B cell (primary cell): ENCODE results near the gene ADGRD1. TPM values are rescaled to one million over a fixed set of nuclear protein-coding genes. Genes with fewer than 3 reads are reported as not detected.

ENCODE experiments used
- ATAC-seq: fragments of 200-7000 bp; cut with Tn5 transposase; one replicate; pipeline ENCODE4 v1.10.0; 2021; ENCODE audit warnings: low read depth, mild to moderate bottlenecking, moderate number of reproducible peaks, moderate library complexity
- CTCF ChIA-PET: fragments of 350-600 bp; sonication (Branson Sonifier 250); formaldehyde crosslinking; loops from one replicate; lab custom pipeline; 2021; ENCODE audit warnings: antibody characterized with exemption, inconsistent platforms; lab: Charles Lee
- POLR2A ChIA-PET: fragments of 350-600 bp; sonication (Branson Sonifier 250); formaldehyde crosslinking; loops from one replicate; lab custom pipeline; 2021; ENCODE audit warnings: antibody characterized with exemption; lab: Charles Lee
- DNase-seq: peaks from one replicate; pipeline ENCODE4 v3.0.0; 2013
- H2AFZ ChIP-seq: 2 replicates; pipeline ENCODE4 v1.6.1; 2012; ENCODE audit warnings: mild to moderate bottlenecking, low read depth, low read length; ENCODE audit not compliant: insufficient read depth, poor library complexity, severe bottlenecking
- H3K27ac ChIP-seq, 2 donors: 1 replicate in 1 of 2; 2 replicates in 1 of 2; pipeline ENCODE4 v1.5.1; 2012 to 2013; ENCODE audit warnings: low read length in 2 of 2, mild to moderate bottlenecking in 2 of 2, moderate library complexity in 1 of 2
- H3K27me3 ChIP-seq, 4 experiments: fragments of 200-600 bp in 1 of 4; sonication (generic) in 1 of 4; replicated peaks in 1 of 4; 1 replicate in 2 of 4; 2 replicates in 2 of 4; pipeline versions ENCODE4 v1.6.1 to v1.7.0; 2013 to 2016; ENCODE audit warnings: low read length in 3 of 4, mild to moderate bottlenecking in 2 of 4, mixed read lengths in 1 of 4, moderate library complexity in 1 of 4; ENCODE audit not compliant: insufficient read depth in 4 of 4, control insufficient read depth in 3 of 4; ENCODE audit errors: control extremely low read depth in 1 of 4
- H3K36me3 ChIP-seq, 2 experiments: replicated peaks in 1 of 2; 1 replicate in 1 of 2; 2 replicates in 1 of 2; pipeline versions ENCODE4 v1.6.1 to v1.7.1; 2013; ENCODE audit warnings: low read length in 1 of 2; ENCODE audit not compliant: insufficient read depth in 2 of 2, control insufficient read depth in 1 of 2; ENCODE audit errors: control extremely low read depth in 1 of 2, extremely low read depth in 1 of 2
- H3K4me1 ChIP-seq, 2 donors: fragments of 200-600 bp in 1 of 2; sonication (generic) in 1 of 2; 1 replicate in 1 of 2; 2 replicates in 1 of 2; pipeline versions ENCODE4 v1.5.1 to v1.6.1; 2013 to 2017; ENCODE audit warnings: low read length in 2 of 2; ENCODE audit not compliant: control insufficient read depth in 2 of 2, insufficient read depth in 2 of 2
- H3K4me2 ChIP-seq: replicated peaks from 2 replicates; pipeline ENCODE3; 2012; ENCODE audit warnings: mild to moderate bottlenecking, low read depth, low read length; ENCODE audit not compliant: poor library complexity, severe bottlenecking
- H3K4me3 ChIP-seq, 5 experiments: fragments of 200-600 bp in 1 of 5; sonication (generic) in 1 of 5; 1 replicate in 3 of 5; 2 replicates in 2 of 5; pipeline versions ENCODE4 v1.5.1 to v1.7.0; 2011 to 2016; ENCODE audit warnings: low read length in 4 of 5, mild to moderate bottlenecking in 4 of 5, low read depth in 2 of 5, control low read depth in 1 of 5, moderate library complexity in 1 of 5; ENCODE audit not compliant: insufficient read depth in 1 of 5; ENCODE audit errors: control extremely low read depth in 1 of 5, extremely low read depth in 1 of 5
- H3K79me2 ChIP-seq: fragments of 200-600 bp; sonication (generic); one replicate; pipeline ENCODE4 v1.6.0; 2016; ENCODE audit warnings: low read length; ENCODE audit not compliant: control insufficient read depth, insufficient read depth
- H3K9ac ChIP-seq: fragments of 200-600 bp; sonication (generic); 2 replicates; pipeline ENCODE4 v1.6.1; 2017; ENCODE audit warnings: mild to moderate bottlenecking, low read length, moderate library complexity
- H3K9me3 ChIP-seq, 3 donors: one replicate each; pipeline versions ENCODE4 v1.6.1 to v1.7.1; 2013; ENCODE audit warnings: low read length in 2 of 3; ENCODE audit not compliant: control insufficient read depth in 2 of 3, insufficient read depth in 1 of 3; ENCODE audit errors: control extremely low read depth in 1 of 3
- H4K20me1 ChIP-seq: 2 replicates; pipeline ENCODE4 v1.6.0; 2012; ENCODE audit warnings: mild to moderate bottlenecking, low read length; ENCODE audit not compliant: insufficient read depth, control insufficient read depth, poor library complexity, severe bottlenecking
- H3K27ac Mint-ChIP-seq: one replicate; pipeline ENCODE4 v1.8.0; 2021; ENCODE audit warnings: mixed read lengths
- H3K27me3 Mint-ChIP-seq: one replicate; pipeline ENCODE4 v1.8.0; 2021; ENCODE audit warnings: mixed read lengths
- H3K4me1 Mint-ChIP-seq: one replicate; pipeline ENCODE4 v1.8.0; 2021; ENCODE audit warnings: mixed read lengths
- H3K4me3 Mint-ChIP-seq: one replicate; pipeline ENCODE4 v1.8.0; 2021; ENCODE audit warnings: mixed read lengths
- H3K9me3 Mint-ChIP-seq: one replicate; pipeline ENCODE4 v1.8.0; 2022; ENCODE audit warnings: mixed read lengths; ENCODE audit not compliant: insufficient read depth
- EZH2 ChIP-seq: IDR thresholded peaks from 2 replicates; pipeline ENCODE4 v1.6.1; 2012; ENCODE audit warnings: borderline replicate concordance, low read depth, mild to moderate bottlenecking, moderate library complexity, low read length; ENCODE audit not compliant: insufficient read depth, poor library complexity, severe bottlenecking
- WGBS: methylation state at CpG from one replicate; pipeline ENCODE4 v1.1.5; 2013; ENCODE audit warnings: missing lambda C conversion rate; ENCODE audit not compliant: insufficient coverage; 5-methylcytosine and 5-hydroxymethylcytosine counted together
- intact Hi-C: fragments of 100-400 bp; cut with micrococcal nuclease; formaldehyde crosslinking; loops from one replicate; pipeline ENCODE4 v1.10.0; 2022
- polyA plus RNA-seq: library from polyadenylated mRNA; depleted of rRNA; stranded (reverse); fragments of >200 nt; gene quantifications from 2 replicates; pipeline ENCODE4 v1.2.3, GENCODE V29; 2012
- total RNA-seq, 2 donors: library from RNA; stranded (reverse); fragments of 120-200 nt in 1 of 2; gene quantifications; 1 replicate in 1 of 2; 2 replicates in 1 of 2; pipeline versions ENCODE4 v1.2.3 to v1.2.4, GENCODE V29; 2013 to 2022
- TF ChIP-seq, protein P1 (sequence below): fragments of 200-600 bp; IDR thresholded peaks from one replicate; pipeline ENCODE4 v1.8.0; 2022; ENCODE audit warnings: antibody characterized with exemption, mild to moderate bottlenecking

ADGRD1 gene
- total and polyA plus RNA-seq, 2 donors (not counting 1 experiment from before 2014, with no cell fraction given) = 1.1 to 2.2 TPM

- peaks cover 0 to 10% (median 0%) of the 10 kb centered on the region in 3 donors for H3K9me3 ChIP-seq
- Mint-ChIP-seq H3K9me3 (no peaks in the 10 kb centered on the region), H3K27me3 (no peaks in the 10 kb centered on the region), H3K4me3 (no peak overlapping the region), H3K27ac (no peak overlapping the region), H3K4me1 (peaks cover 13% of the 10 kb centered on the region)
- ATAC-seq (no peak), DNase-seq (no peak)
- WGBS = 93% methylated on average over 18 of the region's 19 CpGs
- ChIA-PET CTCF (no interaction called here), POLR2A (no interaction called here)
- H2AFZ ChIP-seq = no peak overlapping the region
- peaks cover 0 to 8% (median 0%) of the 10 kb centered on the region in 4 experiments for H3K27me3 ChIP-seq
- no peaks in the 10 kb centered on the region for H3K36me3 ChIP-seq
- H3K79me2 ChIP-seq = no peaks in the 10 kb centered on the region
- no peaks in the 10 kb centered on the region for H4K20me1 ChIP-seq
- no peak overlapping the region for H3K9ac ChIP-seq
- H3K4me2 ChIP-seq = no peak overlapping the region
- H3K27ac ChIP-seq = no peak overlapping the region
- H3K4me3 ChIP-seq = no peak overlapping the region
- peaks cover 19 to 33% of the 10 kb centered on the region in 2 donors for H3K4me1 ChIP-seq
- intact Hi-C loops = no loop called here
- TF ChIP-seq, protein P1, sequence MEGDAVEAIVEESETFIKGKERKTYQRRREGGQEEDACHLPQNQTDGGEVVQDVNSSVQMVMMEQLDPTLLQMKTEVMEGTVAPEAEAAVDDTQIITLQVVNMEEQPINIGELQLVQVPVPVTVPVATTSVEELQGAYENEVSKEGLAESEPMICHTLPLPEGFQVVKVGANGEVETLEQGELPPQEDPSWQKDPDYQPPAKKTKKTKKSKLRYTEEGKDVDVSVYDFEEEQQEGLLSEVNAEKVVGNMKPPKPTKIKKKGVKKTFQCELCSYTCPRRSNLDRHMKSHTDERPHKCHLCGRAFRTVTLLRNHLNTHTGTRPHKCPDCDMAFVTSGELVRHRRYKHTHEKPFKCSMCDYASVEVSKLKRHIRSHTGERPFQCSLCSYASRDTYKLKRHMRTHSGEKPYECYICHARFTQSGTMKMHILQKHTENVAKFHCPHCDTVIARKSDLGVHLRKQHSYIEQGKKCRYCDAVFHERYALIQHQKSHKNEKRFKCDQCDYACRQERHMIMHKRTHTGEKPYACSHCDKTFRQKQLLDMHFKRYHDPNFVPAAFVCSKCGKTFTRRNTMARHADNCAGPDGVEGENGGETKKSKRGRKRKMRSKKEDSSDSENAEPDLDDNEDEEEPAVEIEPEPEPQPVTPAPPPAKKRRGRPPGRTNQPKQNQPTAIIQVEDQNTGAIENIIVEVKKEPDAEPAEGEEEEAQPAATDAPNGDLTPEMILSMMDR = no peak
- no peak for TF ChIP-seq EZH2
Observed at GRCh38 chr12:131098178-131098981, 144.7 kb downstream of the ADGRD1 start.

DNA sequence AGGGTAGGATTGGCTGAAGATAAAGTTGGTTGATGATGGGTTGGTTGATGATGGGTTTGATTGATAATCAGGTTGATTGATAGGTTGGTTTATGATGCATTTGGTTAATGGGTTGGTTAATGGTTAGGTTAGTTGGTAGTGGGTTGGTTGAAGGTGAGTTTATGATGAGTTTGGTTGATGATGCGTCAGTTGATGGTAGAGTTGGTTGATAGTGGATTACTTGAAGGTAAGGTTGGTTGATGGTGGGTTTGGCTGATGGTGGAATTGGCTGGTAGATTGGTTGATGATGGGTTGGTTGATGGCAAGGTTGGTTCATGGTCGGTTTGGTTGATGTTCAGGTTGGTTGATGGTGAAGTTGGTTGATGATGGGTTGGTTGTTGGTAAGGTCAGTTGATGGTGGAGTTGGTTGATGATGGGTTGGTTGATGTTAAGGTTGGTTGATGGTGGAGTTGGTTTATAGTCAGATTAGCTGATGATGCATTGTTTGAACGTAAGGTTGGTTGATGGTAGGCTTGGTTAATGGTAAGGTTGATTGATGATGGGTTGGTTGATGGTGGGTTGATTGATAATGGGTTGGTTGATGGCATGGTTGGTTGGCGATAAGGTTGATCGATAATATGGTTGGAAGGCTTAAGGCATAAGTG lies 146.4 kb downstream of the ADGRD1 start:
- no peak overlapping the region for H2AFZ ChIP-seq
- H3K27ac ChIP-seq = no peak overlapping the region
- no peaks in the 10 kb centered on the region for H4K20me1 ChIP-seq
- TF ChIP-seq EZH2 = no peak
- TF ChIP-seq, protein P1 = no peak
- Mint-ChIP-seq H3K27me3 (peaks cover 2% of the 10 kb centered on the region), H3K4me3 (no peak overlapping the region), H3K27ac (no peak overlapping the region), H3K4me1 (peaks cover 12% of the 10 kb centered on the region), H3K9me3 (no peaks in the 10 kb centered on the region)
- H3K79me2 ChIP-seq = no peaks in the 10 kb centered on the region
- ChIA-PET POLR2A (no interaction called here), CTCF (no interaction called here)
- no peak for ATAC-seq
- no peaks in the 10 kb centered on the region for H3K36me3 ChIP-seq
- intact Hi-C loops = no loop called here
- no peak for DNase-seq
- peaks cover 0 to 8% (median 0%) of the 10 kb centered on the region in 3 donors for H3K9me3 ChIP-seq
- H3K4me1 ChIP-seq = peaks cover 14 to 36% of the 10 kb centered on the region in 2 donors
- no peak overlapping the region for H3K4me2 ChIP-seq
- no peaks in the 10 kb centered on the region for H3K27me3 ChIP-seq
- WGBS = 93% methylated on average over 5 of the region's 5 CpGs
- H3K9ac ChIP-seq = no peak overlapping the region
- H3K4me3 ChIP-seq = no peak overlapping the region
